DOHH2 (cell line): Measurements from ENCODE around the gene FUT3.

Experiments used
- CTCF ChIP-seq: fragments of 200-600 bp; sonication (generic); IDR thresholded peaks from one replicate; pipeline ENCODE4 v1.5.1; 2014; ENCODE audit warnings: antibody characterized with exemption, mild to moderate bottlenecking, low read depth, low read length; ENCODE audit not compliant: poor library complexity, severe bottlenecking
- EZH2phosphoT487 ChIP-seq: fragments of 200-600 bp; sonication (generic); IDR thresholded peaks from 2 replicates; pipeline ENCODE4 v1.6.1; 2017; ENCODE audit warnings: borderline replicate concordance, mild to moderate bottlenecking, antibody characterized with exemption, low read length, moderate library complexity, mixed read lengths

- TF ChIP-seq EZH2phosphoT487 (no peak), CTCF (no peak)
Measured at GRCh38 chr19:5820785-5821184, 30.5 kb downstream of the FUT3 start.
